ENCODE data around the gene KDF1.

GRCh38 chr1:26971590-26971989 lies 11.3 kb upstream of the KDF1 start:
- TF ChIP-seq, protein P1, sequence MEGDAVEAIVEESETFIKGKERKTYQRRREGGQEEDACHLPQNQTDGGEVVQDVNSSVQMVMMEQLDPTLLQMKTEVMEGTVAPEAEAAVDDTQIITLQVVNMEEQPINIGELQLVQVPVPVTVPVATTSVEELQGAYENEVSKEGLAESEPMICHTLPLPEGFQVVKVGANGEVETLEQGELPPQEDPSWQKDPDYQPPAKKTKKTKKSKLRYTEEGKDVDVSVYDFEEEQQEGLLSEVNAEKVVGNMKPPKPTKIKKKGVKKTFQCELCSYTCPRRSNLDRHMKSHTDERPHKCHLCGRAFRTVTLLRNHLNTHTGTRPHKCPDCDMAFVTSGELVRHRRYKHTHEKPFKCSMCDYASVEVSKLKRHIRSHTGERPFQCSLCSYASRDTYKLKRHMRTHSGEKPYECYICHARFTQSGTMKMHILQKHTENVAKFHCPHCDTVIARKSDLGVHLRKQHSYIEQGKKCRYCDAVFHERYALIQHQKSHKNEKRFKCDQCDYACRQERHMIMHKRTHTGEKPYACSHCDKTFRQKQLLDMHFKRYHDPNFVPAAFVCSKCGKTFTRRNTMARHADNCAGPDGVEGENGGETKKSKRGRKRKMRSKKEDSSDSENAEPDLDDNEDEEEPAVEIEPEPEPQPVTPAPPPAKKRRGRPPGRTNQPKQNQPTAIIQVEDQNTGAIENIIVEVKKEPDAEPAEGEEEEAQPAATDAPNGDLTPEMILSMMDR (conservative IDR thresholded peaks at IDR 0.05; ENCODE audit: low read length), result no peak
- no peak for TF ChIP-seq EZH2phosphoT487 (IDR thresholded peaks at IDR 0.05; ENCODE audit: borderline replicate concordance, low read depth, low read length)
